Cardiac fibroblast (primary cell): Measurements from ENCODE around the gene KCTD5.

ENCODE experiments used
- DNase-seq, 2 donors: peaks; one replicate each; pipeline versions ENCODE4 v3.0.0 to v3.0.0-alpha.2; 2010; ENCODE audit warnings: low read depth in 2 of 2
- H3K4me3 ChIP-seq, 2 donors: replicated peaks in 1 of 2; 1 replicate in 1 of 2; 2 replicates in 1 of 2; pipeline ENCODE4 v1.5.1; 2011; ENCODE audit warnings: low read depth in 2 of 2, low read length in 2 of 2, mild to moderate bottlenecking in 2 of 2, moderate library complexity in 1 of 2
- CTCF ChIP-seq: IDR thresholded peaks from one replicate; pipeline ENCODE4 v1.5.1; 2011; ENCODE audit warnings: low read depth, mild to moderate bottlenecking, low read length, inconsistent platforms

The KCTD5 gene

GRCh38 chr16:2715966-2716885 is 33.9 kb downstream of the KCTD5 start:
- no peak for DNase-seq
- no peak overlapping the region for H3K4me3 ChIP-seq
- no peak for TF ChIP-seq CTCF

- no peak for TF ChIP-seq CTCF
- no peak for DNase-seq
Measured at GRCh38 chr16:2716948-2717347, 34.6 kb downstream of the KCTD5 start.

GRCh38 chr16:2717383-2718263 is 35.3 kb downstream of the KCTD5 start:
- no peak for DNase-seq
- TF ChIP-seq CTCF = no peak
- no peak overlapping the region for H3K4me3 ChIP-seq

More at GRCh38 chr16:2716948-2717347, 34.6 kb downstream of the KCTD5 start:
- no peak overlapping the region for H3K4me3 ChIP-seq

GRCh38 chr16:2719328-2720063 is 37.2 kb downstream of the KCTD5 start:
- no peak for TF ChIP-seq CTCF
- DNase-seq = no peak
- H3K4me3 ChIP-seq = no peak overlapping the region

GRCh38 chr16:2720064-2720457 is 37.7 kb downstream of the KCTD5 start, which contains the start of gene PRSS27:
TSS of gene PRSS27 (minus strand) at chr16:2720224. CDS start at chr16:2720160, 64 bp downstream.
- peak within 1 kb of the TSS; percentile 47 to 56 for H3K4me3 ChIP-seq
- TF ChIP-seq CTCF = no peak
- no peak for DNase-seq
